ENCODE results near the gene PDE6A.
"Not testable (repeated sequence)": the region's sequence is repeated elsewhere in the genome, so short reads cannot be mapped to it uniquely, and the experiment has no call there.

Gene PDE6A

GRCh38 chr5:149886060-149886459, 58.5 kb downstream of the PDE6A start:
- H3K27ac ChIP-seq (ENCODE audit: low read depth, low read length) = no peak overlapping the region
- H3K36me3 ChIP-seq (ENCODE audit: control insufficient read depth, low read length) = no peaks in the 10 kb centered on the region
- no peaks in the 10 kb centered on the region for H4K20me1 ChIP-seq (ENCODE audit: control insufficient read depth, insufficient read depth, low read depth, low read length)
- no peaks in the 10 kb centered on the region for H3K9me2 ChIP-seq (replicated peaks; ENCODE audit: control insufficient read depth, low read length)
- no peaks in the 10 kb centered on the region for H3K27me3 ChIP-seq (ENCODE audit: control insufficient read depth, low read length)
- 0 out of 2 replicates have a peak, but pooled peaks cover 3% of the 10 kb centered on the region for H3K4me1 ChIP-seq (ENCODE audit: control insufficient read depth, low read length)
- TF ChIP-seq EZH2phosphoT487 (IDR thresholded peaks at IDR 0.05; ENCODE audit: borderline replicate concordance, low read length) (no peak), CTCF (IDR thresholded peaks at IDR 0.05; ENCODE audit: low read depth, low read length, poor library complexity, severe bottlenecking) (no peak)
- no peak overlapping the region for H3K4me2 ChIP-seq (ENCODE audit: low read length)
- H3K79me2 ChIP-seq (ENCODE audit: control insufficient read depth, low read length) = no peaks in the 10 kb centered on the region
- no peaks in the 10 kb centered on the region for H3F3A ChIP-seq (ENCODE audit: control insufficient read depth, insufficient read depth)
- H3K4me3 ChIP-seq (ENCODE audit: low read length) = no peak overlapping the region
- no peaks in the 10 kb centered on the region for H3K9me3 ChIP-seq (ENCODE audit: control insufficient read depth, insufficient read depth, low read length)

GRCh38 chr5:149885513-149885912, 59.1 kb downstream of the PDE6A start:
- H3F3A ChIP-seq (ENCODE audit: control insufficient read depth, insufficient read depth) = no peaks in the 10 kb centered on the region
- no peak overlapping the region for H3K27ac ChIP-seq (ENCODE audit: low read depth, low read length)
- no peaks in the 10 kb centered on the region for H3K9me3 ChIP-seq (ENCODE audit: control insufficient read depth, insufficient read depth, low read length)
- H3K9me2 ChIP-seq (replicated peaks; ENCODE audit: control insufficient read depth, low read length) = no peaks in the 10 kb centered on the region
- H3K36me3 ChIP-seq (ENCODE audit: control insufficient read depth, low read length) = no peaks in the 10 kb centered on the region
- H4K20me1 ChIP-seq (ENCODE audit: control insufficient read depth, insufficient read depth, low read depth, low read length) = no peaks in the 10 kb centered on the region
- H3K27me3 ChIP-seq (ENCODE audit: control insufficient read depth, low read length) = no peaks in the 10 kb centered on the region
- H3K4me3 ChIP-seq (ENCODE audit: low read length) = no peak overlapping the region
- 0 out of 2 replicates have a peak, but pooled peaks cover 3% of the 10 kb centered on the region for H3K4me1 ChIP-seq (ENCODE audit: control insufficient read depth, low read length)
- TF ChIP-seq EZH2phosphoT487 (IDR thresholded peaks at IDR 0.05; ENCODE audit: borderline replicate concordance, low read length) = no peak
- TF ChIP-seq CTCF (IDR thresholded peaks at IDR 0.05; ENCODE audit: low read depth, low read length, poor library complexity, severe bottlenecking) = no peak
- H3K79me2 ChIP-seq (ENCODE audit: control insufficient read depth, low read length) = no peaks in the 10 kb centered on the region
- H3K4me2 ChIP-seq (ENCODE audit: low read length) = no peak overlapping the region

GRCh38 chr5:149883550-149883949, 61.0 kb downstream of the PDE6A start:
- no peaks in the 10 kb centered on the region for H3K9me3 ChIP-seq (ENCODE audit: control insufficient read depth, insufficient read depth, low read length)
- no peaks in the 10 kb centered on the region for H3K9me2 ChIP-seq (replicated peaks; ENCODE audit: control insufficient read depth, low read length)
- H3K4me2 ChIP-seq (ENCODE audit: low read length) = no peak overlapping the region
- H3K79me2 ChIP-seq (ENCODE audit: control insufficient read depth, low read length) = no peaks in the 10 kb centered on the region
- TF ChIP-seq EZH2phosphoT487 (IDR thresholded peaks at IDR 0.05; ENCODE audit: borderline replicate concordance, low read length) = no peak
- no peak for TF ChIP-seq CTCF (IDR thresholded peaks at IDR 0.05; ENCODE audit: low read depth, low read length, poor library complexity, severe bottlenecking)
- H3F3A ChIP-seq (ENCODE audit: control insufficient read depth, insufficient read depth) = no peaks in the 10 kb centered on the region
- 0 out of 2 replicates have a peak, but pooled peaks cover 3% of the 10 kb centered on the region for H3K4me1 ChIP-seq (ENCODE audit: control insufficient read depth, low read length)
- H4K20me1 ChIP-seq (ENCODE audit: control insufficient read depth, insufficient read depth, low read depth, low read length) = no peaks in the 10 kb centered on the region
- no peak overlapping the region for H3K4me3 ChIP-seq (ENCODE audit: low read length)
- no peaks in the 10 kb centered on the region for H3K27me3 ChIP-seq (ENCODE audit: control insufficient read depth, low read length)
- H3K27ac ChIP-seq (ENCODE audit: low read depth, low read length) = no peak overlapping the region
- H3K36me3 ChIP-seq (ENCODE audit: control insufficient read depth, low read length) = no peaks in the 10 kb centered on the region

- H3K27ac ChIP-seq (ENCODE audit: low read depth, low read length); H3K79me2 ChIP-seq (ENCODE audit: control insufficient read depth, low read length); H3K9me2 ChIP-seq (replicated peaks; ENCODE audit: control insufficient read depth, low read length); H3K4me3 ChIP-seq (ENCODE audit: low read length); H3K36me3 ChIP-seq (ENCODE audit: control insufficient read depth, low read length); H3F3A ChIP-seq (ENCODE audit: control insufficient read depth, insufficient read depth); H3K27me3 ChIP-seq (ENCODE audit: control insufficient read depth, low read length); H3K9me3 ChIP-seq (ENCODE audit: control insufficient read depth, insufficient read depth, low read length); H3K4me1 ChIP-seq (ENCODE audit: control insufficient read depth, low read length); H3K4me2 ChIP-seq (ENCODE audit: low read length); H4K20me1 ChIP-seq (ENCODE audit: control insufficient read depth, insufficient read depth, low read depth, low read length): not testable (repeated sequence)
Observed at GRCh38 chr5:149882633-149883032, 62.0 kb downstream of the PDE6A start.

Measured in DOHH2 (cell line).